Activated CD4-positive, alpha-beta T cell treated with anti-CD3 and anti-CD28 coated beads, Interleukin-2, amount 50 U/mL, for 16 hours (primary cell): ENCODE measurements around the gene PHF2.

Experiments
- DNase-seq: peaks from one replicate; pipeline ENCODE4 v3.0.0-alpha.2; 2020

Gene PHF2

DNA sequence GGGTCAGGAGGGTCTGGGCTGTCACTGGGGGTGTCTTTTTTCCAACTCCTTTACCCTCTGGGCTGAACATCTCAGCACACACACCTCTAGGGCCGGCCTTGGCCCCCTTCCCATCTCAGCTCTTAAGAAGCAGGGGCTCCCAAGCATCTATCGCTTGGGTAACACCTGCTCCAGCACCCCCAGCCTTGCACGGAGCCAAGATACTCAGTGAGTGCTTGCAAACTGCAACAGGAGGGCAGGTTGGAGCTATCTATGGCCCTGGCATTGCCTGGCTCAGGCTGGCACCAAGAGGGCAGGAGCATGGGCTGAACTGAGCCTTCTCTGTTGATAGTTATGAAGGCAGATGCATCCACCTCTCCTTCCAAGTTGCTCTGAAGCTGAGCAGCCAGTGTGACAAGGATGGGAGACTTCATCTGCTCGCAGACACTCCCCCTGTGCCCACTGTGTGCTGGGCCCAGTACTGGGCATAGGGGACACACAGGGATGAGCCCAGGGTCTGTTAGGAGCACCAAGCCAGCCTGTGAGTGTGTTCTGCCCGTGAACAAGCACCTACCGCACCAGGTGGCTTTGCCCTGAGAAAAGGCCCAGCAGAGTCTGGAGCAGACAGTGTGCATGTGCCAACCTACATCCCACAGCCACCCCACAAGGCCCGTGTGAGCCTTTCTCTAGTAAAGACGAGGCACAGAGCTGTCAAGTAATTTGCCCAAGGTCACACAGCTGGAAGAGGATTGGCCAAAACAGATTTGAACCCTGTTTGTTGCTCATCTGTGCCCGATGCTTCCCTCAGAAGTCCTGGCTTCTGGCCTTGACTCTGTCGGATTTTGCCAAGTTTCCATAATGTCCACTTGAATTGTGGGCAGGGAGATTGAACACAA, 58.2 kb downstream of the PHF2 start:
- DNase-seq: no peak

DNA sequence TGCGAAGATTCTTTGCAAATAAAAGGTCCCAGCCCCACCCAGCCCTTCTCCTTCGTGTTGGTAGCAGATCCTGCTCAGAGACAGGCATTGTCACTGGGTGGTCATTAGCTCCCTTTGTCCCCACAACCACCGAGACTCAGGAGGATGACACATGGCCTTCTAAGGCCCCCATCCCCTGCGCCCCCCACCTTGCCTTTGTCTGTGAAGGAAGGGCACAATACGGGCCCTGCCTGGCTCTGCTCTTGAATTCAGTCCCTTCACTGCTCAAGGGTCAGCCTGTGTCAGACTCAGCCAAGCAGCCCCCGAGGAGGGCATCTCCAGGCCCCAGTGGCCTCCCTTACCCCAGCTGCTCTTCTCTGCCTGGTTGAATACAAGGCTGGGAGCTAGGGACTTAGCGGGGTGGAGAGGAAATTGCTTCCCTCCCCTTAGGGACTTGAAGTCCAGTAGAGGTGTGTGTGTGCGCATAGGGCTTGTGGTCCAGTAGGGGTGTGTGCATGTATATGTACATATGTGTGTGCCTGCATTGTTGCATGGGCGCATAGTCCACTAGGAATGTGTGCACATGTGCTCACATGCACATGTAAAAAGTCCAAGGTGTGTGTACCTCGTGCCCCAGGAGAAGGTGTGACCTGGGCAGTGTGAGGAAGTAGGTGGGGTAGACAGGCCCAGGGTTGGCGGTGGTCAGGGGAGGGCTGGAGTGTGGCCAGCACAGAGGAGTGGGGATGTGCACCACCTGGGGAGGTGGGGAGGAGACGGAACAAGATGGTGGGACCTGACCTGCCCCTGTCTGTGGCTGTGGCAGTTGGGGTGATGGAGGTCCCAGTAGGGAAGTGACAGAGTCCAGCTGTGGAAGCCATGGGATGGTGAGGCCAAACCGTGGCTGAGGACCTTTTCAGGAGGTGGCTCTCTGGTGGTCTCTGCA, 59.1 kb downstream of the PHF2 start:
- DNase-seq: no peak

DNA sequence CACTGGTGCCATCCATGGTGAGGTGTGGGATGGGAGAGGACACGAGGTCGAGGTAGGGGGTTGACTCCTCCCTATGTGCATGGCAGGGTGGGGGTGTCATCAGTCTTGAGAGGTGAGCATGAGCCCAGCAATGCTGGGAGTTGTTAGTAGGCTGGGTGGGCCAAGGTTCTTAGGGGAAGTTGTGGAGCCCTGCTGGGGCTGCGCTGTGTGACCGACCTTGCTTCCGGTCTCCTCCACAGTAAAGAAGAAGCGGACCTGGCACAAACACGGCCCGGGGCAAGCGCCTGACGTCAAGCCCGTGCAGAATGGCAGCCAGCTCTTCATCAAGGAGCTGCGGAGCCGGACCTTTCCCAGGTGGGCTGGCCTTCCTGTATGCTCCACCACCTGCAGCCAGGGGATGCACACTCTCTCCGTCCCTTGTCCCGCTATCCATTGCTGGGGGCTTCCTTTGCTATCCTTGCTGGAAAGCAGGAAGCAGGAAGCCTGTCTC, 59.8 kb downstream of the PHF2 start:
- no peak for DNase-seq

DNA sequence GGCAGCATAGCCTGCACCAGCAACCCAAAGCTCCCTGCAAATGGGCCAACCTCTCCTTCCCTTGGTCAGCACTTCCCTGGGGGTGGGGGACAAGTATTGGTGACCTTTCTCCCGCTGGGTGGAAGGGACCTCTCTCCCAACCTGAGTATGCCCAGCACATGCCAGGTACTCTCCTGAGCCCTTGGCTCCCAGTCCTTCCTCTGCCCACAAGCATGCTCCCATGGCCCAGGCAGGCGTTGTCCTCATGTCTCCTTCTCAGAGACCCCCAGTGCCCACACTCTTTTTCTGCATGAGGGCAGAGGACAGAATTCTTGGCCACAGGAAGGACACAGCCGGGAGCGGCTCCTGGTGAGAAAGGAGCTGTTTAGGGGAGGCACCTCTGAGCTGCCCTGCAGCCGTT, 60.3 kb downstream of the PHF2 start:
- no peak for DNase-seq

DNA sequence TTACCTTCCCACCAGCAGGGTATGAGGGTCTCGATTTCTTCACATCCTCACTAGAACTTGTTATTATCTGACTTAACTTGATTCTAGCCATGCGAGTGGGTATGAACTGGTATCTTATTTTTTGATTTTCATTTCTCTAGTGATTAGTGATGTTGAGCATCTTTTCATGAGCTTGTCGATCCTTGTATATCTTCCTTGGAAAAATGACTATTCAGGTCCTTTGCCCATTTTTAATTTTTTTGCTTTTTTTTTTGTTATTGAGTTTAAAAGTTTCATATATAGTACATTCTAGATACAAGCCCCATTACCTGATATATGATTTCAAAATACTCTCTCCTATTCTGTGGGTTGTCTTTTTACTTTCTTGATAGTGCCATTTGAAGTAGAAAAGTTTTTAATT, 61.5 kb downstream of the PHF2 start:
- DNase-seq: no peak

DNA sequence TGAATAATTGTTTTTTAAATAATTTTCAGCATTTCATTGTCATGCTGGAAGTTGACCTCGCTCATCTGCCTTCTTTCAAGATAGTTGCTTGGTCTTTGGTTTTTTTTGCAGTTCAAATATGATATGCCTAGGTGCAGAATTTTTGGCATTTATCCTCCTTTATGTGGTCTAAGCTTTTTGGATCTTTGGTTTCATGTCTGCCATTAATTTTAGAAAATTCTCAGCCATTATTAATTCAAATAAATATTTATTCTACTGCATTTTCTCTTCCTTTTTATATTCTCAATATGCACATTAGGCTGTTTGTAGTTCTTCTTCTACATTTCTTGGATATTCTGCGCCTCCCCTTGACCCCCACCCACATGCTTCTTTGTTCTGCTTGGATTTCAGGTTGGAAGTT, 63.6 kb downstream of the PHF2 start:
- DNase-seq: no peak

DNA sequence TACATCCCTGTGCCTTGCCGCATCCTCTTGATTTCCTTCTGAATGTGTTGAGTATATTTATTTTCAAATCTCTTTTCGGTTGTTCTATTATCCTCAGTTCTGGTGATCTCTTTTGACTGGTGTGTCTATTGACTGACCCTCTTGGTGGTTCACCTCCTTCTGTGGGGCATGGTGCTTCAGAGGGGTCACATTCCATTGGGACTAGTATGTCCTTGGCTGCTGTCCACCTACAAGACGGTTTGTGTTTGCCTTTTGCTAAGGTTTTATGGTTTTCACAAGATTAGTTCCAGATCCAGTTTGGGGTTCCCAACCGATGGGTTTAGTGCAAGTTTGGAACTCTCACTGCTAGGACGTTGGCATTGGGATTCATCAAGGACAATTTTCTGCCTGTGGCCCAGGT, 66.6 kb downstream of the PHF2 start:
- DNase-seq: no peak

DNA sequence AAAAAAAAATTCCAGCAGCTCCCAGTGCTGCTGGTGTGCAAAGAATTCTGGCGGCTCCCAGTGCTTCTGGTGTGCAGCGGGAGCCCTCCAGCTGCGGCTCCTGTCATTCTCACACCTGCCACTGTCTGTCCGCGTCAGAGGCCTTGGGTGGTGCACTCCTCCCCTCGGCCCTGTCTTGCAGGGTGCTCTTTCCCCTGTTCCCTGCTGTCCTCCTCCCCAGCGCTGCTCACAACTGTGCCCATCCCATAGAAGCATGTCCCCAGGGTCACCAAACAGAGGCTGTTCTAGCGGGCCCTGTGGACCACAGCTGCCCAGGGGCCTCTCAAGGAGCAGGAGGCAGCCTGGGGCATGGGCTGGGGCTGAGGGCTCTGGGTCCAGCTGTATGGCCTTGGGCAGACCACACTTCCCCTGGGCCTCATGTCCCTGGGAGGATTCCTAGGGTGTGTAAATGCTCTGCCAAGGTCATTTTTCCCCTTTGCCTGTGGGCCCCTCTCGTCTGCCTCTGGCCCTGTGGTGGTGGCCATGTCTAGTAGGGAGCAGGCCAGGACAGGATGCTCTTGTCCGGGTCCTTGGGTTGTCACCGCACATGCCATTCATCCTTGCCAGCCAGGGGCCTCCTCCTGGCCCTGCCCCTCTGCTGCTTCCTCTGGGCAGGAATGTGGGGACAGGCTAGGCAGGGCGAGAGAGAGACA, 68.2 kb downstream of the PHF2 start:
- DNase-seq: no peak

DNA sequence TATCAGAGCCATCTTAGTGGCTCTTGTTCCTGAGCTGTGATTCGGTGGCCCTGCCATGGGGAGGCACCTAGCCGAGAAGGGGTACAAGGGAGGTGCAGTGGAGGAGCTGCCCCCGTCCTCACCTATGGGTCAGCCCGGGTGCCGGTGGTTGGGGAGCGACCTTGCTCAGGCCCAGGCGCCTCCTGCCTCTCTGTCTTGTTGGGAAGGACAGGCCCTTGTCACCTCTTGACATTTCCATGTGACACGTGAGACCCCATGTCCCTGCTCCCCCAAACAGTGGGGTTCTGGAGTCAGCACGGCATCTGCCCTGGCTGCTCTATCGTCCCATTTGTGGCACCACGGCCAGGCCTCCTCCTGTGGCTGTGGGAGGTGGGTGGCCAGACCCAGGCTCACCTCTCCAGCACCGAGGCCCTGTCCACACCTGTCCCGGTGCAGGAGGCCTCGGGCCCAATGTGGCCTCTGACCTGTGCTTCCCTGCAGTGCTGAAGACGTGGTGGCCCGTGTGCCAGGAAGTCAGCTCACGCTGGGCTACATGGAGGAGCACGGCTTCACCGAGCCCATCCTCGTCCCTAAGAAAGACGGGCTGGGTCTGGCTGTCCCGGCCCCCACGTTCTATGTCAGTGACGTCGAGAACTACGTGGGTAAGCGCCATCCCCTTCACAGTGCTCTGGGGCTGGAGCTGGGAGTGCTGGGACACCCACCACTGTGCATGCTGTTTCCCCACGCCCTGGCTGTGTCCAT, 68.9 kb downstream of the PHF2 start:
- no peak for DNase-seq

DNA sequence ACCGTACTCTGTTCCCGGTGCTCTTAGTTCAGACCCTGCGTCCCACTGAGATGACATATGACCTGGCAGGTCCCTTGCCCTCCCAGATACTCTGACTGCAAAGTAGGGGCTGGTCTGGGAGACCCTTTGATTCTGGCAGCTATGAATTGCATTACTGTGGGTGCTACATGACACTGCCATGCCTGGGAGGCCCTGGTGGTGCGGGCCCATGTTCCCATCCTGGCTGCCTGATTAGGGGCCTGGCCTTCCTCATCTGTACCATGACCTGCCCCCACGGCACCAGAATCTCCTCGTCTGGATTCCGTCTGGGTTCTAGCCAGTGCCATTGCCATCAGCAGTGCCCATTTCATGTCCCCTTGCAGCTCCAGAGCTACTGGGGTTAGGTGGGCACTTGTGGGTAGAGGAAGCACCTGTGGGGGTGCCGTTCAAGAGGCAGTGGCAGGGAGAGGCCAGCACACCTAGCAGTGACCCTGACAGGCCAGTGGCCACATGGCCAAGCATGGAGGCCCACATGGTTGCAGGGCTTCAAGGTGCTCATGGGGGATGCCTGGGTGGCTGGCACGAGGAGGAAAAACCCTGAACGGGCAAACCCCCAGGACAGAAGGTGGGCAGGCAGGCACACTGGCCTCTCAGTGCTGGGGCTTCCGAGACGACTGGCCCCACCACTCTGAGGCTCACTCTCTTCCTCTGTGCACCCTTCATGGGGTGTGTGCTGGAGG, 69.7 kb downstream of the PHF2 start:
- no peak for DNase-seq

DNA sequence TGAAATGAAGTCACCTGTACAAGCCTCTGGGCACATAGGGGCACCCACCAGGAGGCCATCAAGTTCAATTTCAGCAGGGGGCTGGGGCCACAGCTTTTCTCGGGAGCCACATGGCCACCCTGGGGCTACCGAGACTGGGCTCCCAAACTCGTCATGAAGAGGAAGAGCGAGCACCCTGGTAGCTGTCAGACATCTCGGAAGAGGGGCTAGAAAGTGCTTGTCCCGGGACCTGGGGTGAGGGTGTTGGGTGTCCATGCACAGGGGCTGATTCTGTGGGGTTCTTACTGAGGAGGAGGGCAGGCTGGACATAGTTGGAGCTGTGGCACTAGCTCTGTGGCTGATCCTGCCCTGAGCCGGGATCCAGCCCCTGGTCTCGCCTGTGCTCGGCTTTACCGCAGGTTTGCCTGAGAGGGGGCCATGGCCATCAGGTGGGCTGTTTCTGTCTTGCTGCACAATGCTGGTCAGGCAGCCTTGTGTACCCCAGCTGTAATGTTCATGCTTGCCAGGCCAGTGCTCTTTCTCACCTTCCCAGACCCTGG, 70.3 kb downstream of the PHF2 start:
- DNase-seq: no peak

DNA sequence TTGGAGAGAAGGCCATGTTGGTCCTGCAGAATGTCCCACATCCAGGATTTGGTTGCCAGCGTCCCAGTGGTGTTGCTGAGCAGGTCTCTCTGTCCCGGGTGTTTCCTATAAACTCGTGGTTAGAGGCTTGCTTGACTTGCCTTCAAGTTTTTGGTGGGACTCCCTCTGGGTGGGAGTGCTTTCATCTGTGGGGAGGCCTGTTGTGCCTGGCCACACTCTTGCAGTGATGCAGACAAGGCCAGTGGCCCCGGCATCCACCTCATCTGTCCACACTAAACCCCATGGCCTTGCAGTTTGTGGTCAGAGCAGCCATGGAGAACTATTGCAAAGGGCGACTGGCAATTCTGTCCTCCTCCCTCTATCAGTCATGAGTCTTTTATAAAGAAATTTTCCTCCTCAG, 71.8 kb downstream of the PHF2 start:
- no peak for DNase-seq

DNA sequence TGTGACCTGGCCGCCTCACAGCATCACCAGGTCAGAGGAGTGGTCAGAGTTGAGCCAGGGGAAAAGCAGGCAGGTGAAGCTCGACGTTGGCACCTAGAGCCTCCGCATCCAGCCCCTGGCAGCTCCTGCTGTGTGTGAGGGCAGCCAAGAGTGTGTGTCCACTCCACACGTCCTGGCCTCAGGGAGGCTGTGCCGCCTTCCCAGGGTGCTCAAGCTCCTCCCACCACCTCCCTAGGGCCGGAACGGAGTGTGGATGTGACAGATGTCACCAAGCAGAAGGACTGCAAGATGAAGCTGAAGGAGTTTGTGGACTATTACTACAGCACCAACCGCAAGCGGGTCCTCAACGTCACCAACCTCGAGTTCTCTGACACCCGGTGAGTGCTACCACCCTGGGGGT, 72.5 kb downstream of the PHF2 start:
- DNase-seq: no peak

DNA sequence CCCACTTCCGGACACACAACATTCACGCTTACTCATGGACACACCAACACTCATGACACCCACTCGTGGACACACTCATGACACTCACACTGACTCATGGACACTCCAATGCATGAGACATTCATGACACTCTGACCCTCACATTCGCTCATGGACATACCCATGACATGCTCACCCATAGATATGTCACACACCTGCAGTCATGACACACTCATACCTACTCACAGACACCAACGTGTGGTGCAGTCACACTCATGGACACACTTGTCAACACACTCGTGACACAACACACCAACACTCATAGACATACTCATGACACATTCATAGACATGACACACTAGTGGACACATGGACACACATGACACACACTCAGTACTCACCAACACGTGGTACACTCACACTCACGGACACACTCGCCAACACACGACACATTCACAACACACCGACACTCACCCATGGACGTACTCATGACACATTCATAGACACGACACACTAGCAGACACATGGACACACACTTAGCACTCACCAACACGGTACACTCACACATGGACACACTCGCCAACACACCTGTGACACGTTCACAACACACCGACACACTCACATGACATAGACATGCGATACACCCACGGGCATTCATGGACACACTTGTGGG, 73.4 kb downstream of the PHF2 start:
- no peak for DNase-seq

DNA sequence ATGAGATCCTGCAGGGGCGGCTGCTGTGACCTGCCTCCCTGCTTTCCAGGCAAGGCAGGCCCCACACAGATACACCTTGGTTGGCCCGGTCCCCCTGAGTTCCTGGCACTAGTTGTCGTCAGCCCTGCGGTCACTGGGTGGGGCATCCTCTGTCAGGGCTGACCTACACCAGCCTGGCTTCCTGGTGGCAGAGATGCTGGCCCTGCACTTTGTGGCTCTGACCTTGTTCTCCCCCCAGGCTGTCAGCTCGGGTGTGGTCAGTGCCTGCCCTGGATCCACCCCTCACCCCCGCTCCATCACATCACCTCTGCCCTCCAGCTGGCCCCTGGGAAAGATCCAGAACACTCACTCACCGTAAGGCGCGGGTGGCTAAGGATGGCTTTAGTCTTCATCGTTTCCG, 74.1 kb downstream of the PHF2 start:
- no peak for DNase-seq

DNA sequence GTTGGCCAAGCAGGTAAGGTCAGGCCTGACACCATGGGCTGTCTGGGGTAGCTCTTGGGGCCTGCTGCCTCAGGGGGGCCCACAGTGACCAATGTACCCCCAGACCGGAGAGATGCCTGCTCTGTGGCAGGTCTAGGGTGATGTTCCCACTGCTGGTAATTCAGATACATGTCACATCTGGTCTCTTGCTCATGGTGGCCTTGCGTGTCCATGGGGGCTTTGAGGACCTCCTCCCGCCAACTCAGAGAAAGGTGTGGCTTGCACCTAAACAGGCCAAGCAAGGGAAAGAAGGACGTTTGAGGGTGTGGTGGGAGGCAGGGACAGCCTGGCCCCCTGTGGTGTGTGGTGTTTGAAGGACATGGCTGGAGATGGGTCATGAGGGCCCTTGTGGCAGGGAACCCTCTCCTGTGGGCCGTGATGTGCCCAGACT, 75.2 kb downstream of the PHF2 start:
- no peak for DNase-seq

DNA sequence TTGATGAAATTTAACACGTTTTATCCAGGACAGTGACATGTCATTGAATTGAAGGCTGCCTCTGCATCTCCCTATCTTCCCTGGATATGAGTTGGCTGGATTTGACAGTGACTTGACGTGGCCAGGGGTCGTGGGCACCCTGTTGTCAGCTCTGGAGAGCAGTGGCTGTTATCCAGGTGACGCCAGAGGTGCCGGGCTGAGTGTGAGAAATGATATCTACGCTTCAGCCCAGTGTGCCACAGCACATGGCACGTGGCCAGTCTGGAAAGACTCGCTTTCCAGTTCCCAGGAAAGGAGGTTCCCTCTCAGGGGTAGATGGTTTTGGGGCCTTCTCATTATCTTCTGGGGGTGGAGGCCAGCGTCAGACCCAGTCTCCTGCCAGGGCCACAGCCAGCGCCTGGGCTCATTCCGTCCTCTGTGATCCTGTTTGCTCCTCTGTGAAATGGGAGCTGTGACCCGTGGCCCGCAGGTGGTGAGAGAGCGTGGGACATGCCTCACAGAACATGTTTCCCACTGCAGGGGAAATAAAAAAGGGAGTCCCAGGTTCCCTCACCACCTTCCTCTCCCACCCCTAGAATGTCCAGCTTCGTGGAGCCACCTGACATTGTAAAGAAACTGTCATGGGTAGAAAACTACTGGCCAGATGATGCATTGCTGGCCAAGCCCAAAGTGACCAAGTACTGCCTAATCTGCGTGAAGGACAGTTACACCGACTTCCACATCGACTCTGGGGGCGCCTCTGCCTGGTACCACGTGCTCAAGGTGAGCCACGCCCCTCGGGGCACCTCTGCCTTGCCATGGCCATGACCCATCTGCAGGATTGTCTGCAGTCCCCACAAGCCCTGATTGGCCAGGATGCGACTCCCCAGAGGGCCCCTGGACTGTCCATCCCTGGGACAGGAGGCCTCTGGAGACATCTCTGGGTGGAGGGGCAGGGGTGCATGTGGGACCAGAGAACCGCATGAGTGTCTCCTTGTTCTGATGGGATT, 76.5 kb downstream of the PHF2 start:
- no peak for DNase-seq

DNA sequence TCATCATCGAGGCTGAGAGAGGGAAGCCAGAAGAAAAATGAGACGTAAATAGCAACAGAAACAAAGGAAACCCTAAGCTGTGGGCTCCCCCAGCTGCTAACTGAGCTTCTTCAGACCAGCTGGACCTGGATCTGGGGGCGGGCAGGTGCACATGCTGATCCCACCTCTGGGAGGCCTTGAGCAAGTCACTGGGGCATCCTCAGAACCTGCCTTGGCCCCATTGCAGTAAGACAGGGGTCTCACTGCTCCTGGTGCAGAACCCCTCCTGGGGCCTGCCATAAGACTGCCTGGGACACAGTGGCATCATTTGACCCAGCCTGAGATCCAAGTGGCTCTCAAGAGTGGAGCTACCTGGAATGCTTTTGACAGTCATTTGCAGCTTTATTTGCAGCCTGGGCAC, 77.4 kb downstream of the PHF2 start:
- no peak for DNase-seq

DNA sequence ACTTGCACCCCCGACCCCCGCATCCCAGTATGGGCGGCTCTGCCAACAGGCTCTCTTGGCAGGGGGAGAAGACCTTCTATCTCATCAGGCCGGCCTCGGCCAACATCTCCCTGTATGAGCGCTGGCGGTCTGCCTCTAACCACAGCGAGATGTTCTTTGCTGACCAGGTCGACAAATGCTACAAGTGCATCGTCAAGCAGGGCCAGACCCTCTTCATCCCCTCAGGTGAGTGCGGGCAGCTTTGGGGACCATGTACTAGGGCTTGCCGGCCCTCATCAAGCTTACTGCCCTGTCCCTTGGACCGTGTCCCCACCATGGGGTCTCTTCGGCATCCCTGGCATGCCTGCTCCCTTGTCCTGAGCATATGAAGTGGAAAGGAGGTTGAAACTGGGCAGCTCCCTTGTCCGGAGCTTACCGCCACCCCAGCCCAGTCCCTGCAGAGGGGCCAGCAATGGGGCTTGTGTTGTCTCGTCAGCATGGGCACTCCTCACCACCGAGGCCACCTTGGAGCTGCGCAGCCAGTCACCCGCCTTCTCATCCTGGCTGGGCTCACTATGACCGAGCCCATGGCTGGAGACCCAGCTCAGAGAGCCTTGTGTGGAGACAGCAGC, 78.1 kb downstream of the PHF2 start:
- no peak for DNase-seq
